ENCODE results near the gene PLAC1.

PLAC1 gene

DNA sequence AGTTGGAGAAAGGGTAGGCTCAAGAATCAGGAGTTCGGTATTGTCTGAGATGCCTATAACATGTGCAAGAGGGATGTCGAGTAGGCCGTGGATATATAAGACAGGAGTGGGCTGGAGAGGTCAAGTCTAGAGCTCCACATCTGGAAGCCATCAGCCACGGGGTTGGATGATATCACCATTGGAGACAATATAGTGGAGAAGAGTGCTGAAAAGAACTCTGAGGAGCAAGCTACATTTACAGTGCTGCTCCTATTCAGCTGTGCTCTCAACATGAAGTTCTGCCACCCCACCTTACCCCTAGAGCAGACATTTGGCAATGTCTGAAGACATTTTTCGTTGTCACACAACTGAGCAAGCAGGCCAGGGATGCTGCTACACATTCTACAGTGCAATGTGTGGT is 20.9 kb upstream of the PLAC1 start:
- Histone ChIP-seq H3K9me2 (ENCODE audit: low read depth, low read length) (no peaks in the 10 kb centered on the region), H3K27me3 (ENCODE audit: insufficient read depth, low read length) (no peaks in the 10 kb centered on the region), H3K36me3 (ENCODE audit: insufficient read depth, low read length) (no peaks in the 10 kb centered on the region), H3K9me3 (ENCODE audit: low read length) (no peaks in the 10 kb centered on the region), H3F3A (ENCODE audit: insufficient read depth, low read length) (no peaks in the 10 kb centered on the region), H4K20me1 (ENCODE audit: insufficient read depth, low read length) (no peaks in the 10 kb centered on the region), H3K27ac (ENCODE audit: low read depth, low read length, poor library complexity, severe bottlenecking) (no peak overlapping the region), H3K9ac (ENCODE audit: low read length) (no peak overlapping the region), H3K4me3 (ENCODE audit: low read depth, low read length, poor library complexity, severe bottlenecking) (no peak overlapping the region), H3K79me2 (ENCODE audit: insufficient read depth, low read length) (no peaks in the 10 kb centered on the region), H3K4me2 (ENCODE audit: low read length) (no peak overlapping the region), H3K4me1 (ENCODE audit: insufficient read depth, low read length, severe bottlenecking) (no peaks in the 10 kb centered on the region), H2AFZ (ENCODE audit: low read length) (no peak overlapping the region)
- TF ChIP-seq EZH2 (IDR thresholded peaks at IDR 0.05; ENCODE audit: borderline replicate concordance, low read length) (no peak), CTCF (IDR thresholded peaks at IDR 0.05; ENCODE audit: low read length) (no peak)

DNA sequence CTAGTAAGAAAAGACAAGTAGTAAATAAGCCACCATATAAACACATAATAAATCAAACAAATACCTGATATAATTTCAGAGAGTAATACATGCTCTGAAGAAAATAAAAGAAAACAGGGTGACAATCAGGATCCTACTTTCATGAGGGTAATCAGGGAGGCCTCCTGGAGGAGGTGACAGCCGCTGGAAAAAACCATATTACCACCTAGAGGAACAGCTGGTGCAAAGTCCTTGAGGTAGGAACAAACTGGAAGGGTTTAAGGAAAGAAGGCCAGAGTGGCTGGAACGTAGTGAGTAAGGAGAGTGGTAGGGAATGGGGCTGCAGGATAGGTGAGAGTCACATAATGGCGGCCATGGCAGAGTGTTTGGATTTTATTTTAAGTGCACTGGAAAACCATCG is 19.1 kb upstream of the PLAC1 start:
- Histone ChIP-seq H3K27me3 (ENCODE audit: insufficient read depth, low read length) (no peaks in the 10 kb centered on the region), H3K79me2 (ENCODE audit: insufficient read depth, low read length) (no peaks in the 10 kb centered on the region), H4K20me1 (ENCODE audit: insufficient read depth, low read length) (no peaks in the 10 kb centered on the region), H3K9ac (ENCODE audit: low read length) (no peak overlapping the region), H3F3A (ENCODE audit: insufficient read depth, low read length) (no peaks in the 10 kb centered on the region), H2AFZ (ENCODE audit: low read length) (no peak overlapping the region), H3K4me3 (ENCODE audit: low read depth, low read length, poor library complexity, severe bottlenecking) (no peak overlapping the region), H3K9me2 (ENCODE audit: low read depth, low read length) (no peaks in the 10 kb centered on the region), H3K27ac (ENCODE audit: low read depth, low read length, poor library complexity, severe bottlenecking) (no peak overlapping the region), H3K4me1 (ENCODE audit: insufficient read depth, low read length, severe bottlenecking) (no peaks in the 10 kb centered on the region), H3K9me3 (ENCODE audit: low read length) (no peaks in the 10 kb centered on the region), H3K36me3 (ENCODE audit: insufficient read depth, low read length) (no peaks in the 10 kb centered on the region), H3K4me2 (ENCODE audit: low read length) (no peak overlapping the region)
- TF ChIP-seq CTCF (IDR thresholded peaks at IDR 0.05; ENCODE audit: low read length) (no peak), EZH2 (IDR thresholded peaks at IDR 0.05; ENCODE audit: borderline replicate concordance, low read length) (no peak)

DNA sequence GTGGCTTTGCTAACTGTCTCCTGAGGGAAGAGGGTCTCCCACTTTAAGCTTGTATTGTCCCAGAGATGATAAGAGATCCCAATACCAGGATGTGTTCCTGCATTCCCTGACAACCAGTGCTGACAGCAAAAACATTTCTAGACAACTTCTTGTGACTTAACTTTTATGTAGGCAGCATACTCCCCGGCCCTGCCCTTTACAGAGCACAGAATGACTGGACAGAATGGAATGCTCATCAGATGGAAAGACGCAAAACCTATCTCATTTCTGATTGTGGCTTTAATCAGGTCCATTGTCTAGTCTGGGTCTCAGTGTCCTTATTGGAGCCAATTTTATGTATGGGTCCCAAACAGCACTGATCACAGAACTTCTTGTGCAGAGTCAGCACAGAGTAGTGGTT is 18.2 kb upstream of the PLAC1 start:
- Histone ChIP-seq H3K27me3 (ENCODE audit: insufficient read depth, low read length) (no peaks in the 10 kb centered on the region), H3K27ac (ENCODE audit: low read depth, low read length, poor library complexity, severe bottlenecking) (no peak overlapping the region), H3K4me3 (ENCODE audit: low read depth, low read length, poor library complexity, severe bottlenecking) (no peak overlapping the region), H3K4me1 (ENCODE audit: insufficient read depth, low read length, severe bottlenecking) (no peaks in the 10 kb centered on the region), H3K9me3 (ENCODE audit: low read length) (no peaks in the 10 kb centered on the region), H3K9me2 (ENCODE audit: low read depth, low read length) (no peaks in the 10 kb centered on the region), H3K4me2 (ENCODE audit: low read length) (no peak overlapping the region), H3K9ac (ENCODE audit: low read length) (no peak overlapping the region), H3F3A (ENCODE audit: insufficient read depth, low read length) (no peaks in the 10 kb centered on the region), H3K79me2 (ENCODE audit: insufficient read depth, low read length) (no peaks in the 10 kb centered on the region), H4K20me1 (ENCODE audit: insufficient read depth, low read length) (no peaks in the 10 kb centered on the region), H3K36me3 (ENCODE audit: insufficient read depth, low read length) (no peaks in the 10 kb centered on the region), H2AFZ (ENCODE audit: low read length) (no peak overlapping the region)
- no peak for TF ChIP-seq EZH2 (IDR thresholded peaks at IDR 0.05; ENCODE audit: borderline replicate concordance, low read length)

- TF ChIP-seq EZH2 (IDR thresholded peaks at IDR 0.05; ENCODE audit: borderline replicate concordance, low read length) (no peak), CTCF (IDR thresholded peaks at IDR 0.05; ENCODE audit: low read length) (no peak)
- H3K9me2 ChIP-seq (ENCODE audit: low read depth, low read length), result no peaks in the 10 kb centered on the region
- H3F3A ChIP-seq (ENCODE audit: insufficient read depth, low read length), result no peaks in the 10 kb centered on the region
- H3K9ac ChIP-seq (ENCODE audit: low read length), result no peak overlapping the region
- H3K79me2 ChIP-seq (ENCODE audit: insufficient read depth, low read length), result no peaks in the 10 kb centered on the region
- H3K36me3 ChIP-seq (ENCODE audit: insufficient read depth, low read length), result no peaks in the 10 kb centered on the region
- no peak overlapping the region for H3K4me2 ChIP-seq (ENCODE audit: low read length)
- no peak overlapping the region for H3K4me3 ChIP-seq (ENCODE audit: low read depth, low read length, poor library complexity, severe bottlenecking)
- H4K20me1 ChIP-seq (ENCODE audit: insufficient read depth, low read length), result no peaks in the 10 kb centered on the region
- no peaks in the 10 kb centered on the region for H3K27me3 ChIP-seq (ENCODE audit: insufficient read depth, low read length)
- no peaks in the 10 kb centered on the region for H3K4me1 ChIP-seq (ENCODE audit: insufficient read depth, low read length, severe bottlenecking)
- H3K27ac ChIP-seq (ENCODE audit: low read depth, low read length, poor library complexity, severe bottlenecking), result no peak overlapping the region
- H2AFZ ChIP-seq (ENCODE audit: low read length), result no peak overlapping the region
- H3K9me3 ChIP-seq (ENCODE audit: low read length), result no peaks in the 10 kb centered on the region
These were observed 14.9 kb upstream of the PLAC1 start for GRCh38 chrX:134673123-134673522.
